Measurements from ENCODE around the gene DAZAP2.

GRCh38 chr12:51222461-51222860 is 16.2 kb upstream of the DAZAP2 start:
- TF ChIP-seq POLR2A (IDR thresholded peaks at IDR 0.05) = no peak
- TF ChIP-seq CTCF (IDR thresholded peaks at IDR 0.05) = no peak

Data from prostate gland (tissue), 2 donors.